Stimulated activated CD8-positive, alpha-beta memory T cell treated with anti-CD3 and anti-CD28 coated beads, Interleukin-7, amount 100 ng/mL, for 24 hours (primary cell): ENCODE results near the gene RCVRN.

Source experiments
- DNase-seq: peaks from one replicate; pipeline ENCODE4 v3.0.0-alpha.2; 2020; ENCODE audit warnings: low read depth

Gene RCVRN

DNA sequence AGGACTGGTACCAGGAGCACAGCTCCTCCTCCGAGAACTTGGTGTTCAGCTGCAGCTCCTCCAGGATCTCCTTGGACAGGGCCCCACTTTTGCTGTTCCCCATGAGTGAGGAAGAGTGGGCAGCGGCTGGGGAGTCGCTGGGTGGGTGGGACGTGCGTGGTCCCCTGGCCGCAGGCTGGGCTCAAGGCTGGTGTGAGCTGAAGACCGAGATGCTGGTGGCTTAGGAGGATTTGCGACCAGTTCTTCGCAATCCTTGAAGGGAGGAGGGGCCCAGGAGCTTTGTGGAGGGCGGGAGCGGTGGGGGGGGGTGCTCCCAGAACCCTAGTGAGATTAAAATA lies at the start of gene RCVRN:
Gene RCVRN, minus strand, starts transcription at position 194 of the 338 bp plus-strand sequence. Its CDS starts 91 bp downstream, at position 103.
- DNase-seq, result no peak

DNA sequence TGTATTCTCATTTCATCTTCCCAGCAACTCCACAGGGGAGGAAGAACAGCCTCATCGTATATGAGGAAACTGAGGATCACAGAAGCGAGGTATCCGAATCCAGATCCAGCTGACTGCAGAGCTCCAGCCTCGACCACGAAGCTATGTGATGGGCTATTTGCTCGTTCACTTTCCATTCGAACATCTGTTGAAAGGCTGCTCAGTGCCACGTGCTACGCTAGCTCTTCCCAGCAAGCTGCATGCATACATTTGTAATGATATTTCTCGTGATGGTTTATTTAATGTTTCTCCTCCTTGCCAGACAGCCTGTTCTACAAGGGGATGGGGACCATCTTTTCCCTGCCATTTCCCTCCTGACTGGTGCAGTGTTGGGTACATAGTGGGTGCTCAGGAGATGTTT lies 48.4 kb upstream of the RCVRN start:
- no peak for DNase-seq

DNA sequence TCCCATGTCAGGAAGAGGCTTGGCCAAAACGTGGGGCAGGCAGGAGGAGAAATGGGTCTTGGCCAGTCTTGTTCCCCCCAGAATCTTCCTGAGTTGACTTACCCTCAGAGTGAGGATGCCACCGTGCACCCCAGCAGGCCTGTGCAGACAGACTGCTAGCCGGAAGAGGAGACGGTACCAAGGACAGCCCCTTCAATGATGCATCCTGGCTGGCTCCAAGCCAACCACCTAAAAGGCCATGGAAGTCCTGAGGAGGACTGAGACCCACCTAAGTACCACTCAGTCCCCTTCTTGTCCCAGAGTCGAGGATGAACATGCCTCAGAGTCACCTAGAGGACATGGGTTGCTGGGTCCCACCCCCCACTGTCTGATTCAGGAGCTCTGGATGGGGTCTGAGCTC lies 46.7 kb upstream of the RCVRN start:
- no peak for DNase-seq

GRCh38 chr17:9948928-9949327 lies 43.9 kb upstream of the RCVRN start:
- no peak for DNase-seq

DNA sequence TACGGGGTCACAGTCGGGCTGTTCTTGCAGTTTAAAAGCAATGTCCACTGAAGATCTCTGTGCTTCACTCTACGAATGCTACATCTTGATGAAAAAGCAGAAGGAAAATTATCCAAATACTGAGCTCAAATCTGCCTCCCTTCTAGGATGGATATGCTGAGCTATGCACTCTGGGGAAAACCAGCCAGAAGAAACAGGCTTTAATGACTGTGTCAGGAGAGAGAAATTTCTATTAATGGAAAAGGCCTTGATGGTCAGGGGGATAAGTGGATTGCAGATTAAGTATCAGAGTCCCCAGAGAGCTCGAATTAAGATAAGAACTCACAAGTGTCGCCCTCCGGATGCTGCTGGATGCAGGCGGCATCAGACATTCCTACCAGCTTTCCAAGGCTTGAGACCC lies 39.6 kb upstream of the RCVRN start:
- DNase-seq, result no peak

- DNase-seq, result no peak
Observed at GRCh38 chr17:9943343-9943742, 38.3 kb upstream of the RCVRN start.

GRCh38 chr17:9942885-9943284 lies 37.8 kb upstream of the RCVRN start:
- no peak for DNase-seq

- DNase-seq, result no peak
Observed at GRCh38 chr17:9941305-9941704, 36.2 kb upstream of the RCVRN start.

GRCh38 chr17:9940841-9941240 lies 35.8 kb upstream of the RCVRN start:
- DNase-seq, result no peak

GRCh38 chr17:9938764-9939163 lies 33.7 kb upstream of the RCVRN start:
- DNase-seq, result no peak

DNA sequence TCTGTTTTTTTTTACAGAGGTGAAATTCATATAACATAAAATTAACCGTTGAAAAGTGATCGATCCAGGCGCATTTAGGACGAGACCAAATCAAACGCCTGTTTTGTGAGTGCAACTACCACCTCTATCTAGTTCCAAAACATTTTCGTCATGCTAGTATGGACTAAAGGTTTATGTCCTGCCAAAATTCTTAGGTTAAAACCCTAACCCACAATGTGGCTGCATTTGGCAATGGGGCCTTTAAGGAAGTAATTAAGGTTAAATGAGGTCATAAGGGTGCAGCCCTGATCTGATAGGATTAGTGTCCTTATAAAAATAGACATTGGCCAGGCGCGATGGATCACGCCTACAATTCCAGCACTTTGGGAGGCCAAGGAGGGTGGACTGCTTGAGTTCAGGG lies 32.8 kb upstream of the RCVRN start:
- DNase-seq, result no peak

- DNase-seq, result no peak
Observed at GRCh38 chr17:9937241-9937761, 32.2 kb upstream of the RCVRN start.

DNA sequence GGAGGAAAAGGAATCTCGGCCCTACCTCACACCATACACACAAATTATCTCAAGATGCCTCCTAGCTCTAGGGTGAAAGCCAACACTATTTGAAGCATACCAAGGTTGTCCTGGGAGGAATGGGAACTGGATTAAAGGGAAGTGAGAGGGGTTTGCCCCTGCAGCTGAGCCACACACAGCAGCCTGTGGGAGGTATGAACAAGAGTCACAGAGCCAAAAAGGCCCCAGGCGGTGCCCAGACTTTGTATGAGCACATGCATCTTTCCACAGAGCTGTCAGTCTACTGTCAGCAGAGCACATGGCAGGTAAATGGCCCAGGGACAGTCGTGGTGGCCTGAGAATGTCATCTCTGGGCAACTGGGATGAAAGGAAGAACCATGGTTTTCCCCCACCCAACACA lies 31.0 kb upstream of the RCVRN start:
- no peak for DNase-seq

DNA sequence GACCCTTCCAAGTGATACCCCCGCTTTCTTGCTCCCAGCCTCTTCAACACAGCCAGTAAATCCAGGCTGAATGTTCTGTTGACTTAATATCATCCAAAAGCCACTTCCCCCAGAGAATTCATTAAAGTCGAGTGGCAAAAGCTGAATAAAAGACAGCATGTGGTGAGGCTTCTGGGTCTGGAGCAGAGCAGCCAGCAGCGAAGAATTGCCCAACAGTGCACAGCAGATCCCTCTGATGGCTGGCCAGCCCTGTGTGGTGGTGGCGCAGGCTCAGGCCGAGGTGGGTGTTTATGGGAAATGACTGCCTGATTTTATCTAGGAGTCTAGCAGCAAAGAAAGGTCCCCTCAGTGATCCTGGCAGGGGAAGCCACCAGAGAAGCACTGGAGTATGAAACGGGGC lies 30.3 kb upstream of the RCVRN start:
- no peak for DNase-seq

- DNase-seq, result no peak
Observed at GRCh38 chr17:9934331-9934730, 29.3 kb upstream of the RCVRN start.

GRCh38 chr17:9932491-9932890 lies 27.4 kb upstream of the RCVRN start:
- no peak for DNase-seq

DNA sequence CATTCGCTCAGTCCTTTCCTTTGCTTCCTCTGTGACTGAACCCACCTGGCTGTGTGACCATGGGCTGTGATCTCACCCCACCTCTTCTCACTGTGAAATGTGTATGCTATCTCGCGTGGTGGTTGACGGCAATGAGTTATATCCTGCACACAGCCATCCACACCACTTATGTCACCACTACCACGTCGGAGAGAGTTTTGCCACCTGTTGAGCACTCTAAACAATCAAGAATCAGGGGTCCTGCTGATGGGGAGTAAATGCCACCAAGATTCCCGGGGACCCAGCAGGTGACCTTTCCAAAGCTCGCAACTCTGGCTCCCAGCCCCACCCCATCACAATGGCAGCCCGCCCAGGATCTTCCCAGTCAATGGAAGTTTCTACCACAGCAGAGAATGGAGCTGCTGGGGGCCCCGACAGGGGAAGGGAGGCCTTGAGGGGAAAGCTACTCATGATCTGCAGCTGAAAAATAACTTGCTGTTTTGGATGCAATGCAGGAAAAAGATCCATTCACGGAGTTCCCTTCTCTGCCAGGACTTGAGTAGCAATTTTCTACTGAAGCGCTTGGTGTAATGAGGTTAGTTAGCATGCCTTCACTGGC lies 26.2 kb upstream of the RCVRN start:
- DNase-seq, result no peak

GRCh38 chr17:9929871-9930270 lies 24.8 kb upstream of the RCVRN start:
- no peak for DNase-seq

- no peak for DNase-seq
Observed at GRCh38 chr17:9928601-9929333, 23.7 kb upstream of the RCVRN start.

- DNase-seq, result no peak
Observed at GRCh38 chr17:9926150-9926804, 21.2 kb upstream of the RCVRN start.

DNA sequence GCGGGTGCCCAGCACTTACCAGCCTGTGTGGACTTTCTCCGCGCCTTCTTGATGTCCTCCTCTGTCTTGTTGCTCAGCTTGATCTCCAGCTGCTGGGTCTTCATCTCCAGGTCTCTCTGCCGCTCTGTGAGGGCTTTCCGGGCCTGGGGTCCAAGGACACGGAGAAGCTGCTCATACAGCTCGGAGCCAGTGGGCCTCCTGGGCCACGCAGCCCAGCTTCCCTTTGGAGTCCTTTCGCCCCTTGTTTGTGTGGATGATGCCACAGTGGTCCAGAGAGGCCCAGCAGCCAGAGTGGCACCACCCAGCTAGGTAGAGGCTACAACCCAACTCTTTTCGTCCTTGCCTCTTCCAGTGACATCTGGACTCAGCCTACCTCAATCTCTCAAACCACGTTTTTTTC lies 20.4 kb upstream of the RCVRN start:
- no peak for DNase-seq

DNA sequence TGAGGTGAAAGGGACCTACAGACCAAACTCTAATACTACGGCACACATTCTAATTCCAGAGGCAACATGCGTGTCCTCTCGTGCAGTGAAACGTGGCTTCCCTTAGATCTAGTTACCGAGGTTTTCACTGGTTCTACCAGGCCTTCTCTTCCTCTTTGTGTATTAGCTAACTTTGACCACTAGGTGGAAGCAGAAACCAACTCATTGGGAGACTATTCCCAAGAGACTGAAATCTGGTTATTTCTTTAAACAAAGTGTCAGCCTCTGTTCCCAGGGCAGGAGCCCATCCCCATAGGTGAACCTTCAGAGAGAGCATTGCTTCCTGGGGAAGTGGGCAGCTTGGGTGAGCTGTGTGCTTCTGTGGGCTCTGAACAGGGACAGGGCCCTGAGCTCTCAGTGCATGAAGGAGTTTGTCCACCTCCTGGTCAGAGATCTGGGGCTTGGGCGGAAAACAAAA lies 19.7 kb upstream of the RCVRN start:
- no peak for DNase-seq
